GM18861 (cell line): ENCODE measurements around the gene CD38.
"Not testable (repeated sequence)": the region's sequence is repeated elsewhere in the genome, so short reads cannot be mapped to it uniquely, and the experiment has no call there.

Source experiments
- ATAC-seq: cut with Tn5 transposase; IDR thresholded peaks from one replicate; pipeline ENCODE4 v1.9.1; 2021; ENCODE audit not compliant: unreplicated experiment

Gene CD38

GRCh38 chr4:15861198-15861597, 83.1 kb downstream of the CD38 start:
- ATAC-seq = not testable (repeated sequence)

DNA sequence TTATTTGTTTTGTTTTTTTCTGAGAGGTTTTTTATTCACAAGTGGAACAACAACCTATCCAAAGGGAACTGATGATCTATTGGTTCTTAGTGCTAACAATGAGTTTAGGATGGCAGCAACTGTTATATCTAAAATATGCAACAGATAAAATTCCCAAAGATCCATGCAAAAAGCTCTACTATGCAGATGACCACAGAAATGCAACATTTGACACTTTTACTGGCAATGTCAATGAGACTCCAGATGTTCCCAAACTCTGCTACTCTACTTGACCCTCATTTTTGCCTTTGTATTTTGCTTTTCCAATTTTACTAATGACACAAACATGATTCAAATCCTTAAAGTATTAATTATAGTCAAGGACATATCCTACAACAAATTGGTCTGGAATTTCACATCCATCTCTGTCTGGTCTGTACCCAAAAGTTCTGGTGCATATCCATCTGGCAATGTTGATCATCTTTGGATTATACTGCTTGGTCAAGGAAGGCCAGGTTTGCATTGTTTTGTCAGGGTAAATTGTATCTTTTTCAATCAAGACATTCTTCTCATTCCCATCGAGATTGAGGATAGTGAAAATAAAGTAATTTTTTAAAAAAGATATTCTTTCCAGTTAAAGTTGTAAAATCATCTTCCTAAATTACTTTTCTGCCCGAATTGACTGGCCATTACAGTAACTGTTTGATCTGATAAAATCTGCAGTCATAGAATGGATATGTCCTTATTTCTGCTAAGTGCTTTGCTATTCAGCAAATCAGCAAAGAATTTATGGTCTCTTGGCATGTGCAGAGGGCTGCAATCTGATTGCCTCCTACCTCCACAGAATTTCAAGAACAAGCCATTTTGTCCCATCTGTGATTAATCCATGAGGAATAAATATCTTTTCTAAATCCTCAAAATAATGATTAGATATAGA, 86.8 kb downstream of the CD38 start:
- no peak for ATAC-seq

GRCh38 chr4:15868111-15868510, 90.0 kb downstream of the CD38 start:
- ATAC-seq = no peak

DNA sequence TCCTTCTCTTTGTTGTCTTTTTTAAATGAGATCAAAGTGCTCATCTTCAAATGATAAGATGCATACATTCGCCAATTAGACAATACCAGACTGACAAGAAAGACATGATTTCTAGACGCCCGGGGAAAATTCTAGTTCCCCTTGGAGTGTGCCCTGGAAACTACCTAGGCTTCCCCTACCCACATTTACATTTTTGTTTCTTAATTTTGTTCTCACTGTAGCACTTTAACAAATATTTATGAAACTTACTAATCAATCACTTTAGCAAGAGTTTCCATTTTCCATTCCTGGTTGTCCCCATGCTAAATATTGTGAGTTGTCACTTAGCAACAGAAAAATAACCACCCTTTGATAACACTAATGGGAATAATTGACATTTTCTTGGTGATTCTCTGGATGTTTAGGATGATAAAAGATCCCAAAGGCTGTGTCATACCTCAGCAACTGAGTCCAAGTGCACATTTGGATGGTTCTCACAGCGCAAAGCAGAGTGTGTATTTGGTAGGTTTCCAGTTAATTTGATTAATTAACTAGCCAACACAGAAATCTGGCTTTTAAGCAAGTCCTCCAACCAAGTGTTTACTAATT, 90.8 kb downstream of the CD38 start:
- ATAC-seq = no peak

- no peak for ATAC-seq
Observed at GRCh38 chr4:15870079-15870478, 92.0 kb downstream of the CD38 start.

DNA sequence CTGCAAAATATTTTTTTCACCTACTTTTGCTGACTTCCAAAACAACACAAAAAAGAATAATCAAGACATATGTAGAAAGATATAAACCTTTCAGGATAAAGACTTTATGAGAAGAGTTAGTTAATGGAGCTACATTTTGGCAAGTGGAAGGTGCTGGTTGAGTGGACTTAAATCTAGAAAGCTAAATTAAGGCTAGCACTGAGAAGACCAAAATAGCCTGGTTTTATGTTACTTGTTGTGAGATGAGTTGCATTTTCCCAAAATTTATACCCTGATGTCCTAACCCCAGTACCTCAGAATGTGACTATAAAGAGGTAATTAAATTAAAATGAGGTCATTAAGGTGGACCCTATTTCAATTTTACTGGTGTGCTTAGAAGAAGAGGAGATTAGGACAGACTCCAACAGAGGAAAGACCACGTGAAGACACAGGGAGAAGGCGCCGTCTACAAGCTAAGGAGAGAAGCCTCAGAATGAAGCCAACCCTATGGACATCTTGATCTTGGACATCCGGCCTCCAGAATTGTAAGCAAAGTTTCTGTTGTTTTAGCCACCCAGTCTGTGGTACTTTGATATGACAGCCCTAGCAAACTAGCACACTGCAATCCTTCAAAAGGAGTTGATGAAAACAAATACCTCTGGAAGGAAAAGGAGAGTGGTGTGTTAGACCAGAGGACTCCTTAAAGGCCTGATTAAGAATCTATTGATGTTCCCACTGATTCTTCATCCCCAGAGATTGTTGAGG, 93.0 kb downstream of the CD38 start:
- no peak for ATAC-seq

- ATAC-seq = no peak
Observed at GRCh38 chr4:15873117-15873516, 95.0 kb downstream of the CD38 start.

DNA sequence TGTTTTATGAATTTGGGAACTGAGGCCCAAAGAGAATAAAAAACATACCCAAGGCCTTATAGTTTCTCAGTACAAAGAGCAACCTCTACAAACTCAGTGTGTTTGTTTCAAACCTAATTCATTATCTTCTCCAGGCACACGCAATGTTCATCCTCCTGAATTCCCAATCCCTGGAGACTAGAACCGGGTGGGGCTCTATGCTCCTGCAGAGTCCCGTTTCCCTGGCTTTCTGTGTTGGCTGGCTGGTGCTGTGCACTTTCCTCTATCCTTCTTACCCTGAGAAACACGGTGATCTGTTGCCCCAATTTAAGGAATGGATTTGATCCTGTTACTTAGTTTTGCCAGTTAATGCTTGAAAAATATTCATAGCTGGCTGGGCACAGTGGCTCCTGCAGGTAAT, 96.5 kb downstream of the CD38 start:
- no peak for ATAC-seq

DNA sequence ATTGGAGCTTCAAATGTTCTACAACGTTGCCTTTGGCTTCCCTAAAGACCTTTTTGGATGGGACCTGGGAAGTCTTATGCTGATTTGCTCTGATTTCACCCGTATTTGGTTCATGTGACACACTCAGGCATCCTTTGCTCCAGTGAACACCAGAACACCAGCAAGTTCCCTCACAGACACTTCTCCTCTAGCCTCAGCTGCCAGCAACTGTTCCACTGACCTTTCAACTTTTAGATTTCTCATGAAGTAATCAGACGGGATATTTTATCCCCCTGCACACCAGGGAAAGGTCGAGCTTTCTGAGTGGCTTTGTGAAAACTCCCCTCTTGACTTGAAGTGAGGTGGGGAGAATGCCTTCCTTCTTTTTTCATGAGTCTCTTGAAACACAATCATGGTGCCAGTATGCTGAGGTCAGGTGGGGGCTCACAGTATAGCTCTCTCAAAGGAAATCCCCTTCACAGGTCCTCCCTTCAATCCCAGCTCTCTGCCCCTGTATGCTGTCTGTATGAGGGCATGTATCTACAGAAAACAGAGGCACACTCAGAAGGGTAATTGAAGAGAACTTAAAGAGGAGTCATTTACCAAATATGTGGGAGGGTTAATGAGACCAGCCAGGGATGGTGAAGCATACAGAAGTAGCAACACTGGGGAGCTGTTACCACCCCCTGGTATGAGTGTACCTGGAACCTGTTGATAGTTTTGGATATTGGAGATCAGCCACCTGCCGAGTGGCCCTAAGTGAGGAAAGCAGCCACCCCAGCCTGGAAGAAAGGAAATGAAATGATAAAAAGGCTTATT, 97.7 kb downstream of the CD38 start:
- ATAC-seq = no peak

- ATAC-seq = no peak
Observed at GRCh38 chr4:15878011-15878410, 99.9 kb downstream of the CD38 start.

GRCh38 chr4:15881820-15882219, 103.7 kb downstream of the CD38 start:
- no peak for ATAC-seq

DNA sequence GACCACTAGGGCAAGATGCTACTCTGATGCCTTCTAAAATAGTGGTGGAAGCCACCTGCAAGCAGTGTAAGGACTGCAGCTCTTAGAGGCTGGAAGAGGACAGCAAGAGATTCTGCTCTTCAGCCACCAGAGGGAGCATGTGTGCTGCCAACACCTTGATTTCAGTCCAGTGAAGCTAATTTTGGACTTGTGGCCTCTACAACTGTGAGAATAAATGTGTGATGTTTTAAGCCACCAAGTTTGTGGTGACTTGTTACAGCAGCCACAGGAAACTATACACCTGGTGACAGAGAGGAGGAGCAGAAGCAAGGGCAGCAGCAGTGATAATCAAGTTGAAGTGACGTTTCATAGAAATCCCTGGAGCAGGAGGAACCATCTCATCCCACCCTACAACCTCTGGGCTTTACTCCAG, 104.6 kb downstream of the CD38 start:
- ATAC-seq = peak; percentile 95

DNA sequence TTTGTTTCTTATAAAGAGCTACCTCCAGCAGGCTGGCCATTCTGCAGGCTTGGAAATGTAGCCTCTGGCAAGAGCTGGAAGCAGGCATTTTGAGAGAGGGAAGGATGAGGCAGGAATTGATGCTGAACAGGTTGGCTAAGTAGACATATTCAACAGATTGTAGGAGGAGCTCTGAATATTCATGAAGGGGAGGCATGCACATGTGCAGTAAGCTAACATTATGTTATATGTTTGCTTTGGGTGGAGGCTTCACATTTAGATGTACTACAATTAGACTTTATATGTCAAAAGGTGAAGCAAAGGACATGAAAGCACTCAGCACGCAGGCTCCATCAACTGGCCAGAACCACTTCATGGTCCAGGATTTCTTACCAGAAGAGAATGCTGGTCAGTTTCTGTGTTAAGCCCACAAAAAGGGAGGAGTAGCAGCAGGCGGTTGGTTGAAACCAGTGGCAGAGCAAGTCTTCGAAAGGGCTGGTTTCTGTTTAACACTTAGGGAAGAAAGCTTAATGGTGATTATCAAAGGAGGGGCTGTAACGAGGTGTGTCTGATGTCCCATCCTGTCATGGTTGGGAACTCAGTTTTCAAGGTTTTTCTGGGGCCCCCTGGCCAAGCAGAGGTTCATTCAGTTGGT, 105.6 kb downstream of the CD38 start:
- no peak for ATAC-seq

GRCh38 chr4:15884666-15885065, 106.5 kb downstream of the CD38 start:
- no peak for ATAC-seq

DNA sequence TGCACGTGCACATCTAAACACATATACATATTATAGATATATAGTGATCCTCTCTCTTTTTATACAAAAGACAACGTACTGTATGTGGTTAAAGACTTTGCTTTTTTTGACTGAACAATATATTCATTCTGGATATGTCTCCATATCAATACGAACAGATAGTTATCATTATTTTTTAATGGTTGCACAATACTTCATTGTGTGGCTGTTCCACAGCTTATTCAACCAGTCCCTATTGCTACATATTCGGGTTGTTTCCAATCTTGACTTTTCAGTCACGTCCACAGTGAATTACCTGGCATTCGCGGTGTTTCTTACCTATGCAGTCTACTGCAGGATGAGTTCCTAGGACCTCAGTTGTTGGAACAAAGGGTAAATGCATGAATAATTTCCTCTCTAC, 107.3 kb downstream of the CD38 start:
- ATAC-seq = no peak

- ATAC-seq = no peak
Observed at GRCh38 chr4:15888515-15888914, 110.4 kb downstream of the CD38 start.

- peak; percentile 38 for ATAC-seq
Observed at GRCh38 chr4:15890246-15890829, 112.2 kb downstream of the CD38 start.

DNA sequence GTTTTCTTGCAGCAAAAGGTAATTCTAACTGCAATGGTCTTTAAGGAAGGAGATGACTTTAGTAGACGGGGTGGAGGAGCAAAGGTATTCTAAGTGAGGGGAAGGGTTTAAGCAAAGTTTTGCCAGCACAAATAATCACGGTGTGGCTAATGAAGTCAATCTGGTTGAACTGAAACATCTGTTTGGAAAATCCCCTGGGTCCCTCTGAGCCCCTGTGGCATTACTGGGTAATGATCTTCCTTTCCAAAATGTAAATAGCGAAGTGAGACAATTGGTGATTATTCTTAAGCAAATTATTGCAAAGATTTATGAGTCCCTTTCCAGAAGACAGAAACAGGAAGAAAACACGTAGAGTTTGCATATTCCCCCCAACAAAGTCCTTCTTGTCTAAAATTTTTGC, 113.2 kb downstream of the CD38 start:
- peak; percentile 61 for ATAC-seq

DNA sequence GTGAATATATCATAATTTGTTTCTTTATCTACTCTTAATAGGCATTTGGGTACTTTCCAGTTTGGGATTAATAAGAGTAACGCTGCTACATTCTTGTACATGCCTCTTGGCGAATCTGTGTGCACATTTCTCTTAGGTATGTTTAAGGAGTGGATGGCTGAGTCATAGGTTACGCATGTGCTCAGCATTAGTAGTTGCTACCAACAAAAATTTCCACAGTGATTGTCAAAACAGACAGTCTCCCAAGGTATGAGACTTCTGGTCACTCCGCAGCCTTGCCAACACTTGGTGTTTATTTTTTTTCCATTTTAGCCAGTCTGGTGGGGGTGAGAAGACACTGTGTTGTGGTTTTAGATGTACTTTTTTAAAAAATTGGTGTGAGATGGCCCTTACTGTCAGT, 115.8 kb downstream of the CD38 start:
- no peak for ATAC-seq

DNA sequence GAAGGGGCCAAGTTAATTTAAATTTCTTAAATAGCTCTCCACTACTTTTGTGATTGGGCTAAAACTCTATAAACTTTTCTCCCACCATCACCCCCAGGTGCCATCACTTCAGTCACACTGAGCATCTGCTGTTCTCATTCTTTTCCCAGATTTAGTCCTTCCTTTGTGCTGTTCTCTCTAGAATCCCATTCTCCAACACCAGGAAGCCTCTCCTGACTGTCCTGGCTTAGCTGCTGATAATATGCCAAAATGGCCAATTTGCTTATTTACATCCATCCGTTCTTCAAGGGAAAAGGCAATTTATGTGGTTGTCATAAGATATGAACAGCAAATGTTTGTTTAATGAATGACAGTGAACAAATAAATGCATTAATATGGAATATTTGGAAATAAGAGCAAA, 116.3 kb downstream of the CD38 start:
- no peak for ATAC-seq
